ENCODE data around the gene UPB1. TPM values are rescaled to one million over a fixed set of nuclear protein-coding genes. Genes with fewer than 3 reads are reported as not detected.

UPB1 gene
- total RNA-seq, 3 donors from 2014 or later (not counting 1 experiment from before 2014, with no cell fraction given) = 0.33 to 1.6 (median 0.50) TPM

DNA sequence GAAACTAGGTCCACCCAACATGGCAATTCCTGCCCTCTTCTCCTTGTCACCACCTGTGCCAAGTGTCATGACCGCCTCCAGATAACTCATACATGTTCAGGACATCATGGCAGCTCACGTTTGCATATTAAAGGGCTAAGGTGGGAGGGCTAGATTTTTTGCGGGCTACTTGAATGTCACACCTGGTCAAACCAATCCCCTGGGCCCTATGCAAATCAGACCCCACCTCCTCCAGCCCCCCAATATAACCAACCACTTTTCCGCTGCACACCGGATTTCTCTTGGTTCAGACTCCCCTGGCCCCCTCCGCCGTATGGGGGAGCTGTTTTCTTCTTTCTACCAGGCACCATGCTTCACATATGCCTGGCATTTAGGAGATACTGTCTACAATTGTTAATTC, 12.6 kb downstream of the UPB1 start:
- Mint-ChIP-seq H3K9me3 (no peaks in the 10 kb centered on the region), H3K36me3 (no peaks in the 10 kb centered on the region), H3K27me3 (ENCODE audit: low read depth in 2 of 2) (no peaks in the 10 kb centered on the region), H3K4me3 (no peak overlapping the region), H3K27ac (no peak overlapping the region), H3K4me1 (peaks cover 36% of the 10 kb centered on the region in 2 donors)
- no peaks in the 10 kb centered on the region for H3K27me3 ChIP-seq (ENCODE audit: control insufficient read depth, insufficient read depth, low read length)
- H3K9me3 ChIP-seq (ENCODE audit: control insufficient read depth, insufficient read depth, low read length) = no peaks in the 10 kb centered on the region
- no peak for TF ChIP-seq CTCF (IDR thresholded peaks at IDR 0.05)
- peaks cover 37% of the 10 kb centered on the region for H3K4me1 ChIP-seq (ENCODE audit: control insufficient read depth, insufficient read depth, low read length)
- H3K4me3 ChIP-seq (ENCODE audit: low read length) = no peak overlapping the region
- intact Hi-C loops (cut with micrococcal nuclease) = no loop called here
- no peaks in the 10 kb centered on the region for H3K36me3 ChIP-seq (ENCODE audit: control insufficient read depth, insufficient read depth, low read length)
- DNase-seq = no peak
- ATAC-seq = no peak
- WGBS (ENCODE audit: insufficient coverage) = 94% methylated on average over 6 of the region's 7 CpGs
- H3K27ac ChIP-seq (ENCODE audit: low read length) = no peak overlapping the region

DNA sequence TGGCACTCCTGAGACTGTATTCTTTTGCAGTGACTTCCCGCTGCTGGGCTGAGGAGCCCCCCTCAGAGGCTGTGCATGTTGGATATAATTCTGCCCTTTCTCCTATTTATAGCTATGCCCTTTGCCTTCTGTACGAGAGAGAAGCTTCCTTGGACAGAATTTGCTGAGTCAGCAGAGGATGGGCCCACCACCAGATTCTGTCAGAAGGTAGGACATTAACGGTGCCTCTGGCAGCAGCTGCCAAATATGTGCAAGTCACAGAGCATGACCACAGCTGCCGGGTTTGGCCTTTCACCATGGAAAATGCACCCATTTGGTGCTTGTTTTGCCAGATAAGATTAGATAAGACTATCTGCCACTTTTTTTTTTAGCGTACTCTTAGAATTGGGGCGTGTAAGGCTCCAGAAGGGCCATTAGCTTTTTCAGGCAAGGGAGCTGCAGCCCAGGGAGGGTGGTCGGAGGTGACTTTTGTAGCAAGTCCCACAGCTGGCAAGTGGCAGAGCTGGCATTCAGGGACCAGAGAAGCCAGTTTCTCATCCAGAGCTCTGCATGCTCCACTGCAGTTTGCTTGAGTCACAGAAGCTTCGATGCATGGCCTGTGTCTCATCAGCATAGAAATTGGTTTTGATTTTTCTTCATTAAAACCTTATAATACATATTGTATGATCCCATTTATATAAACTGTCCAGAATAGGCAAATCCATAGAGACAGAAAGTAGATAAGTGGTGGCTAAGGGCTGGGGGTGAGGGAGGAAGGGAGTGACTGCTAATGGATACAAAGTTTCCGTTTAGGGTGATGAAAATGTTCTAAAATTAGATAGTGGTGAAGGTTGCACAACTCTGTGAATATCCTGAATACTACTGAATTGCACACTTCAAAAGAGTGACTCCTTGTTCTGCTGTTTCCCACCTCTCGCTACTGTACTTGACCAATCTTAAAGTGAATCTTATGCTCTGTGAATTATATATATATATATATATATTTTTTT, 15.8 kb downstream of the UPB1 start:
- DNase-seq (no peak), ATAC-seq (peak; percentile 68 to 71 (median 70))
- no peak for TF ChIP-seq CTCF (IDR thresholded peaks at IDR 0.05)
- Mint-ChIP-seq H3K36me3 (no peaks in the 10 kb centered on the region), H3K27ac (peak overlapping the region; percentile 30 to 56), H3K4me1 (peaks cover 29 to 35% of the 10 kb centered on the region in 2 donors), H3K9me3 (no peaks in the 10 kb centered on the region), H3K27me3 (ENCODE audit: low read depth in 2 of 2) (no peaks in the 10 kb centered on the region), H3K4me3 (peak overlapping the region; percentile 63)
- WGBS (ENCODE audit: insufficient coverage) = 28% methylated on average over 8 of the region's 10 CpGs
- peaks cover 32% of the 10 kb centered on the region for H3K4me1 ChIP-seq (ENCODE audit: control insufficient read depth, insufficient read depth, low read length)
- intact Hi-C loops (cut with micrococcal nuclease) = no loop called here
- H3K9me3 ChIP-seq (ENCODE audit: control insufficient read depth, insufficient read depth, low read length) = no peaks in the 10 kb centered on the region
- H3K27me3 ChIP-seq (ENCODE audit: control insufficient read depth, insufficient read depth, low read length) = no peaks in the 10 kb centered on the region
- no peak overlapping the region for H3K4me3 ChIP-seq (ENCODE audit: low read length)
- no peaks in the 10 kb centered on the region for H3K36me3 ChIP-seq (ENCODE audit: control insufficient read depth, insufficient read depth, low read length)
- H3K27ac ChIP-seq (ENCODE audit: low read length) = no peak overlapping the region

GRCh38 chr22:24512043-24512442, 16.9 kb downstream of the UPB1 start:
- peak; percentile 28 to 43 (median 33) for ATAC-seq
- no peaks in the 10 kb centered on the region for H3K27me3 ChIP-seq (ENCODE audit: control insufficient read depth, insufficient read depth, low read length)
- Mint-ChIP-seq H3K4me1 (peaks cover 29 to 42% of the 10 kb centered on the region in 2 donors), H3K9me3 (no peaks in the 10 kb centered on the region), H3K27me3 (ENCODE audit: low read depth in 2 of 2) (no peaks in the 10 kb centered on the region), H3K4me3 (peak overlapping the region; percentile 50), H3K27ac (peak overlapping the region; percentile 22 to 30), H3K36me3 (no peaks in the 10 kb centered on the region)
- intact Hi-C loops (cut with micrococcal nuclease) = no loop called here
- H3K9me3 ChIP-seq (ENCODE audit: control insufficient read depth, insufficient read depth, low read length) = no peaks in the 10 kb centered on the region
- H3K36me3 ChIP-seq (ENCODE audit: control insufficient read depth, insufficient read depth, low read length) = no peaks in the 10 kb centered on the region
- H3K27ac ChIP-seq (ENCODE audit: low read length) = no peak overlapping the region
- WGBS (ENCODE audit: insufficient coverage) = 55% methylated on average over 2 of the region's 3 CpGs
- H3K4me1 ChIP-seq (ENCODE audit: control insufficient read depth, insufficient read depth, low read length) = peaks cover 35% of the 10 kb centered on the region
- no peak for DNase-seq
- no peak for TF ChIP-seq CTCF (IDR thresholded peaks at IDR 0.05)
- no peak overlapping the region for H3K4me3 ChIP-seq (ENCODE audit: low read length)
